Neural progenitor cell (in vitro differentiated cells): ENCODE data around the gene ARHGAP40. TPM values are rescaled to one million over a fixed set of nuclear protein-coding genes. Genes with fewer than 3 reads are reported as not detected.

Experiments
- DNase-seq: peaks from one replicate; pipeline ENCODE4 v3.0.0-alpha.2; 2016; ENCODE audit warnings: low spot score
- H2AFZ ChIP-seq: fragments of 200-600 bp; sonication (generic); replicated peaks from 2 replicates; pipeline ENCODE4 v1.6.1; 2016; ENCODE audit warnings: antibody characterized with exemption
- H3F3A ChIP-seq: fragments of 200-600 bp; sonication (generic); 2 replicates; pipeline ENCODE4 v1.6.1; 2016; ENCODE audit warnings: antibody characterized with exemption, low read depth
- H3K27ac ChIP-seq: fragments of 200-600 bp; sonication (generic); 2 replicates; pipeline ENCODE4 v1.5.1; 2016; ENCODE audit warnings: mild to moderate bottlenecking
- H3K27me3 ChIP-seq: fragments of 200-600 bp; sonication (generic); 2 replicates; pipeline ENCODE4 v1.6.1; 2016; ENCODE audit warnings: mild to moderate bottlenecking, moderate library complexity
- H3K36me3 ChIP-seq: fragments of 200-600 bp; sonication (generic); 2 replicates; pipeline ENCODE4 v1.5.1; 2016
- H3K4me1 ChIP-seq: fragments of 200-600 bp; sonication (generic); 2 replicates; pipeline ENCODE4 v1.6.1; 2016; ENCODE audit warnings: mixed run types
- H3K4me2 ChIP-seq: fragments of 200-600 bp; sonication (generic); 2 replicates; pipeline ENCODE4 v1.6.1; 2016
- H3K4me3 ChIP-seq: fragments of 200-600 bp; sonication (generic); 2 replicates; pipeline ENCODE4 v1.5.1; 2016
- H3K79me2 ChIP-seq: fragments of 200-600 bp; sonication (generic); 2 replicates; pipeline ENCODE4 v1.6.1; 2016; ENCODE audit warnings: low read depth
- H3K9ac ChIP-seq: fragments of 200-600 bp; sonication (generic); 2 replicates; pipeline ENCODE4 v1.6.1; 2016
- H3K9me3 ChIP-seq: fragments of 200-600 bp; sonication (generic); 2 replicates; pipeline ENCODE4 v1.5.1; 2016; ENCODE audit warnings: low read depth
- H4K20me1 ChIP-seq: fragments of 200-600 bp; sonication (generic); 2 replicates; pipeline ENCODE4 v1.6.1; 2016; ENCODE audit warnings: low read depth
- H3K27ac Mint-ChIP-seq: 3 replicates; pipeline ENCODE4 v1.8.0; 2021; ENCODE audit warnings: mixed read lengths
- H3K27me3 Mint-ChIP-seq: 2 replicates; pipeline ENCODE4 v1.8.0; 2022; ENCODE audit warnings: low read depth, mild to moderate bottlenecking, inconsistent platforms, moderate library complexity, mixed read lengths; ENCODE audit not compliant: insufficient read depth
- H3K36me3 Mint-ChIP-seq: 3 replicates; pipeline ENCODE4 v1.8.0; 2021; ENCODE audit warnings: mixed read lengths
- H3K4me1 Mint-ChIP-seq: 3 replicates; pipeline ENCODE4 v1.8.0; 2021; ENCODE audit warnings: mixed read lengths
- H3K4me3 Mint-ChIP-seq: 3 replicates; pipeline ENCODE4 v1.8.0; 2021; ENCODE audit warnings: mild to moderate bottlenecking, moderate library complexity, mixed read lengths
- H3K9me3 Mint-ChIP-seq: 3 replicates; pipeline ENCODE4 v1.8.0; 2020; ENCODE audit warnings: mixed read lengths
- CTCF ChIP-seq: fragments of 200-600 bp; sonication (generic); IDR thresholded peaks from 2 replicates; pipeline ENCODE4 v1.5.1; 2017; ENCODE audit warnings: antibody characterized with exemption, mild to moderate bottlenecking
- EZH2 ChIP-seq: fragments of 200-600 bp; sonication (generic); IDR thresholded peaks from 2 replicates; pipeline ENCODE4 v1.6.1; 2017; ENCODE audit warnings: antibody characterized with exemption, mild to moderate bottlenecking, moderate library complexity
- EZH2phosphoT487 ChIP-seq: fragments of 200-600 bp; sonication (generic); IDR thresholded peaks from 2 replicates; pipeline ENCODE4 v1.6.1; 2017; ENCODE audit warnings: antibody characterized with exemption
- total RNA-seq: library from RNA; depleted of rRNA; stranded (reverse); fragments of >200 nt; gene quantifications from 2 replicates; pipeline ENCODE4 v1.2.3, GENCODE V29; 2015; ENCODE audit warnings: low replicate concordance

Gene ARHGAP40
- total RNA-seq, 1 donor from 2014 or later, result not detected

- Histone ChIP-seq H3K27ac (no peak overlapping the region), H3K79me2 (no peaks in the 10 kb centered on the region), H2AFZ (no peak overlapping the region), H3K36me3 (no peaks in the 10 kb centered on the region), H3K4me2 (no peak overlapping the region), H4K20me1 (no peaks in the 10 kb centered on the region), H3K9me3 (no peaks in the 10 kb centered on the region), H3K9ac (no peak overlapping the region), H3K4me3 (no peak overlapping the region), H3K4me1 (no peaks in the 10 kb centered on the region), H3K27me3 (no peaks in the 10 kb centered on the region), H3F3A (no peaks in the 10 kb centered on the region)
- Mint-ChIP-seq H3K4me3 (no peak overlapping the region), H3K4me1 (peaks cover 14% of the 10 kb centered on the region), H3K27me3 (peaks cover 8% of the 10 kb centered on the region), H3K27ac (no peak overlapping the region), H3K9me3 (no peaks in the 10 kb centered on the region), H3K36me3 (no peaks in the 10 kb centered on the region)
- no peak for DNase-seq
- TF ChIP-seq CTCF (no peak), EZH2phosphoT487 (no peak)
Observed at GRCh38 chr20:38617011-38617829, 15.6 kb downstream of the ARHGAP40 start.

GRCh38 chr20:38617830-38618196 lies 16.2 kb downstream of the ARHGAP40 start:
- H3K4me1 Mint-ChIP-seq, result peaks cover 14% of the 10 kb centered on the region
- Histone ChIP-seq H3K27me3 (no peaks in the 10 kb centered on the region), H3K36me3 (no peaks in the 10 kb centered on the region), H3K4me2 (no peak overlapping the region), H3K27ac (no peak overlapping the region), H3K4me1 (no peaks in the 10 kb centered on the region), H3F3A (no peaks in the 10 kb centered on the region), H3K79me2 (no peaks in the 10 kb centered on the region), H2AFZ (no peak overlapping the region), H3K9ac (no peak overlapping the region), H4K20me1 (no peaks in the 10 kb centered on the region), H3K9me3 (no peaks in the 10 kb centered on the region), H3K4me3 (no peak overlapping the region)
- DNase-seq, result no peak
- peaks cover 8% of the 10 kb centered on the region for H3K27me3 Mint-ChIP-seq
- H3K36me3 Mint-ChIP-seq, result no peaks in the 10 kb centered on the region
- H3K27ac Mint-ChIP-seq, result no peak overlapping the region
- TF ChIP-seq EZH2phosphoT487, result no peak
- no peak for TF ChIP-seq CTCF
- H3K9me3 Mint-ChIP-seq, result no peaks in the 10 kb centered on the region
- no peak overlapping the region for H3K4me3 Mint-ChIP-seq

GRCh38 chr20:38620441-38620840 lies 18.8 kb downstream of the ARHGAP40 start:
- Histone ChIP-seq H3K9me3 (no peaks in the 10 kb centered on the region), H3K4me1 (no peaks in the 10 kb centered on the region), H4K20me1 (no peaks in the 10 kb centered on the region), H3K27ac (no peak overlapping the region), H3K27me3 (no peaks in the 10 kb centered on the region), H3K36me3 (no peaks in the 10 kb centered on the region), H3K4me2 (no peak overlapping the region), H3F3A (no peaks in the 10 kb centered on the region), H3K79me2 (no peaks in the 10 kb centered on the region), H2AFZ (peak overlapping the region; percentile 82), H3K4me3 (no peak overlapping the region), H3K9ac (no peak overlapping the region)
- no peak for DNase-seq
- Mint-ChIP-seq H3K36me3 (no peaks in the 10 kb centered on the region), H3K4me1 (peaks cover 18% of the 10 kb centered on the region), H3K9me3 (no peaks in the 10 kb centered on the region), H3K4me3 (no peak overlapping the region), H3K27ac (no peak overlapping the region), H3K27me3 (peaks cover 2% of the 10 kb centered on the region)
- no peak for TF ChIP-seq EZH2phosphoT487
- TF ChIP-seq CTCF, result no peak
- no peak for TF ChIP-seq EZH2
